ENCODE data around the gene TEPSIN.

Gene TEPSIN

DNA sequence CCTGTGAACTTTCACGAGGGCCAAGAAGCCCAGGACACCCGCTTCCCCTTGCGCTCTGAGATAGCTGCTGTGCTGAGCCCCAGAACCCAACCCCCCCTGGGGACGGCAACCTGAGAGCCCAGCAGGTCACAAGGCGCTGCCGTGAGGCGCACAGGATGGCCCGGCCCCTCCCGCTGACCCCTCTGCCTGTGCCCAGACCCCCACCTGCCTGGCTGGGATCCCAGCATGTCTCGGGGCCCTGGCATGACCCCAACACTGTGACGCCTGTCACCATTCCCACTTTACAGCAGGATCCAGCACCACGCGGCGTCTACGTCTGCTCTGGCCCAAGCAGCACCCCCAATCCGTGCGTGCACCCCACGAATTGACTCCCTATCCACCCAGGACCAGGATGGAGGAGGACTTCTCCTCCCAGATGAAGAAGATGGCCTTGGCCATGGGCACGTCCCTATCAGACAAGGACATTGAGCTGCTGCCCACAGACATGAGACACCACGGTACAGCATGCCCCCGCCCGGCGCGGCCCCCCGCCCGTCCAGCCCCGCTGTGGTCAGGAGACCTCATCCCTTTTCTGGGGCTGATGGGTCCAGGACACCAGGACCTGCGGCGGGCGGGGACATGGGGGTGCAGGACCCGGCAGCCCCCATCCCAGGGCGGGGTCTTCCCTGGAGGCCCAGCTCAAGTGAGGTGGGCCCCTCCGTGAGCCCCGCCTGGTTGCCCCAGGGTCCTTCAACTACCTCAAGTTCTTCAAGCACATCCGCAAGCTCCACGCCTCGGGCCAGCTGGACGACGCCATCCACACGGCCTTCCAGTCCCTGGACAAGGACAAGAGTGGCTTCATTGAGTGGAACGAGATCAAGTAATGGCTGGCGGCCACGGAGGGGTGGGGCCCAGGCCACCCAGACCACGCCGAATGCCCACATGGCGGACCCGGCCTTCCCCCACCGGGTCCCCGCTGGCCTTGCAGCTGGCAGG, 57.7 kb downstream of the TEPSIN start:
- no peak for DNase-seq

DNA sequence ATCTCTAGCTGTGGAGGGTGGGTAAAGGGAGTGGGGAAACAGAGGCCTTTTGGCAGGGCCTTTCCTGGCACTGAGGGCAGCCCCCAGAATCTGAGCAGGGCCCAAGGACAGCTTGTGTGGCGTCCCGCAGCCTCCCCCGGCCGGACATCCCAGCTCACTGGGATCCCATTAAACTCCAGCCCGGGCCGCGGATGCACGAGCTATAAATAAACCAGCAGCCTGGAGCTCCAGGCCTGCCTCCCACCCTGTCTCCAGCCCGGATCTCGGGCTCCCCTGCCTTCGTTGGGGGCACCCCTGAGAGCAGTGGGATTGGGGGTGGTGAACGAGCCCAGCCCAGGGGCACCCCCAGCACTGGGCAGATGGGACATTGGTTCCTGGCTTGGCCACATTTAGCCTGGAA, 59.0 kb downstream of the TEPSIN start:
- no peak for DNase-seq

GRCh38 chr17:81179220-81179619, 59.6 kb downstream of the TEPSIN start:
- no peak for DNase-seq
